Glutamatergic neuron (in vitro differentiated cells): ENCODE data around the gene KL. TPM values are rescaled to one million over a fixed set of nuclear protein-coding genes. Genes with fewer than 3 reads are reported as not detected.

Source experiments
- DNase-seq: peaks from one replicate; pipeline ENCODE4 v3.0.0; 2022
- H3K27ac Mint-ChIP-seq: one replicate; pipeline ENCODE4 v1.8.0; 2020; ENCODE audit warnings: mild to moderate bottlenecking, mixed read lengths, inconsistent platforms; ENCODE audit not compliant: unreplicated experiment
- H3K27me3 Mint-ChIP-seq: one replicate; pipeline ENCODE4 v1.8.0; 2020; ENCODE audit warnings: mild to moderate bottlenecking, moderate library complexity, mixed read lengths, inconsistent platforms; ENCODE audit not compliant: unreplicated experiment
- H3K36me3 Mint-ChIP-seq: one replicate; pipeline ENCODE4 v1.8.0; 2020; ENCODE audit warnings: mild to moderate bottlenecking, mixed read lengths, inconsistent platforms; ENCODE audit not compliant: unreplicated experiment
- H3K4me1 Mint-ChIP-seq: one replicate; pipeline ENCODE4 v1.8.0; 2020; ENCODE audit warnings: mild to moderate bottlenecking, low read depth, mixed read lengths, inconsistent platforms; ENCODE audit not compliant: unreplicated experiment
- H3K4me3 Mint-ChIP-seq: one replicate; pipeline ENCODE4 v1.8.0; 2020; ENCODE audit warnings: mild to moderate bottlenecking, mixed read lengths, inconsistent platforms; ENCODE audit not compliant: unreplicated experiment
- H3K9me3 Mint-ChIP-seq: one replicate; pipeline ENCODE4 v1.8.0; 2020; ENCODE audit warnings: mild to moderate bottlenecking, moderate library complexity, mixed read lengths, inconsistent platforms; ENCODE audit not compliant: unreplicated experiment
- CTCF ChIP-seq: fragments of 200-600 bp; sonication (generic); IDR thresholded peaks from one replicate; pipeline ENCODE4 v1.5.0; 2021; ENCODE audit not compliant: partially characterized antibody, unreplicated experiment
- total RNA-seq: library from RNA; stranded (reverse); fragmentation: NEBNext Ultra II Directional; extraction: Animal tissue kit (Norgen Biotek cat#: 25700); gene quantifications from one replicate; pipeline ENCODE4 v1.2.1, GENCODE V29; 2021; ENCODE audit not compliant: unreplicated experiment

Gene KL
- total RNA-seq, 1 donor from 2014 or later = not detected

- Mint-ChIP-seq H3K4me1 (no peaks in the 10 kb centered on the region), H3K27ac (no peak overlapping the region), H3K36me3 (peaks cover 4% of the 10 kb centered on the region), H3K4me3 (no peak overlapping the region), H3K27me3 (peaks cover 2% of the 10 kb centered on the region), H3K9me3 (no peaks in the 10 kb centered on the region)
- no peak for DNase-seq
- TF ChIP-seq CTCF = no peak
These were observed 70.9 kb downstream of the KL start for GRCh38 chr13:33087091-33087490.

GRCh38 chr13:33087790-33088189 lies 71.6 kb downstream of the KL start:
- Mint-ChIP-seq H3K27me3 (peaks cover 2% of the 10 kb centered on the region), H3K4me3 (no peak overlapping the region), H3K4me1 (no peaks in the 10 kb centered on the region), H3K36me3 (peaks cover 7% of the 10 kb centered on the region), H3K27ac (no peak overlapping the region), H3K9me3 (no peaks in the 10 kb centered on the region)
- no peak for TF ChIP-seq CTCF
- DNase-seq = no peak

GRCh38 chr13:33089311-33089710 lies 73.1 kb downstream of the KL start:
- Mint-ChIP-seq H3K4me1 (no peaks in the 10 kb centered on the region), H3K36me3 (peaks cover 7% of the 10 kb centered on the region), H3K27me3 (peaks cover 2% of the 10 kb centered on the region), H3K4me3 (no peak overlapping the region), H3K27ac (no peak overlapping the region), H3K9me3 (peaks cover 6% of the 10 kb centered on the region)
- no peak for DNase-seq
- no peak for TF ChIP-seq CTCF

- Mint-ChIP-seq H3K4me3 (no peak overlapping the region), H3K4me1 (no peaks in the 10 kb centered on the region), H3K9me3 (peaks cover 6% of the 10 kb centered on the region), H3K27ac (no peak overlapping the region), H3K27me3 (peaks cover 2% of the 10 kb centered on the region), H3K36me3 (peaks cover 7% of the 10 kb centered on the region)
- TF ChIP-seq CTCF = no peak
- no peak for DNase-seq
These were observed 74.7 kb downstream of the KL start for GRCh38 chr13:33090755-33091414.

GRCh38 chr13:33091415-33091774 lies 75.2 kb downstream of the KL start:
- Mint-ChIP-seq H3K27me3 (peaks cover 2% of the 10 kb centered on the region), H3K9me3 (peaks cover 6% of the 10 kb centered on the region), H3K4me3 (no peak overlapping the region), H3K4me1 (no peaks in the 10 kb centered on the region), H3K36me3 (peaks cover 7% of the 10 kb centered on the region), H3K27ac (no peak overlapping the region)
- DNase-seq = no peak
- TF ChIP-seq CTCF = no peak
